Right atrium auricular region (tissue), 2 donors: ENCODE measurements around the gene NOL4L. TPM values are rescaled to one million over a fixed set of nuclear protein-coding genes. Genes with fewer than 3 reads are reported as not detected.

Experiments
- DNase-seq: peaks from one replicate; pipeline ENCODE4 v3.0.0-alpha.2; 2019; ENCODE audit warnings: low spot score
- H3K27ac ChIP-seq, 2 donors: fragments of 200-600 bp; sonication (generic); 1 replicate in 1 of 2; 2 replicates in 1 of 2; pipeline ENCODE4 v1.5.1; 2016 to 2019
- H3K27me3 ChIP-seq, 2 donors: fragments of 200-600 bp; sonication (generic); one replicate each; pipeline versions ENCODE4 v1.5.1 to v1.6.0; 2017 to 2019
- H3K36me3 ChIP-seq: fragments of 200-600 bp; sonication (generic); one replicate; pipeline ENCODE4 v1.5.1; 2016
- H3K4me1 ChIP-seq, 2 donors: fragments of 200-600 bp; sonication (generic); one replicate each; pipeline versions ENCODE4 v1.5.1 to v1.6.0; 2017 to 2019
- H3K4me3 ChIP-seq, 2 donors: fragments of 200-600 bp; sonication (generic); 1 replicate in 1 of 2; 2 replicates in 1 of 2; pipeline ENCODE4 v1.5.1; 2017 to 2019; ENCODE audit warnings: mild to moderate bottlenecking in 1 of 2, moderate library complexity in 1 of 2
- H3K9me3 ChIP-seq, 2 donors: fragments of 200-600 bp; sonication (generic); one replicate each; pipeline ENCODE4 v1.5.1; 2019
- total RNA-seq, 2 donors: library from RNA; depleted of rRNA; stranded (reverse); fragments of >200 nt; gene quantifications; one replicate each; pipeline ENCODE4 v1.1.0, GENCODE V29; 2016
- TF ChIP-seq, protein P1 (sequence below), 2 donors: fragments of 200-600 bp; sonication (generic); IDR thresholded peaks; one replicate each; pipeline ENCODE4 v1.5.1; 2019; ENCODE audit warnings: antibody characterized with exemption in 2 of 2

The NOL4L gene
- total RNA-seq, 2 donors from 2014 or later, result 7.6 to 10.4 TPM

DNA sequence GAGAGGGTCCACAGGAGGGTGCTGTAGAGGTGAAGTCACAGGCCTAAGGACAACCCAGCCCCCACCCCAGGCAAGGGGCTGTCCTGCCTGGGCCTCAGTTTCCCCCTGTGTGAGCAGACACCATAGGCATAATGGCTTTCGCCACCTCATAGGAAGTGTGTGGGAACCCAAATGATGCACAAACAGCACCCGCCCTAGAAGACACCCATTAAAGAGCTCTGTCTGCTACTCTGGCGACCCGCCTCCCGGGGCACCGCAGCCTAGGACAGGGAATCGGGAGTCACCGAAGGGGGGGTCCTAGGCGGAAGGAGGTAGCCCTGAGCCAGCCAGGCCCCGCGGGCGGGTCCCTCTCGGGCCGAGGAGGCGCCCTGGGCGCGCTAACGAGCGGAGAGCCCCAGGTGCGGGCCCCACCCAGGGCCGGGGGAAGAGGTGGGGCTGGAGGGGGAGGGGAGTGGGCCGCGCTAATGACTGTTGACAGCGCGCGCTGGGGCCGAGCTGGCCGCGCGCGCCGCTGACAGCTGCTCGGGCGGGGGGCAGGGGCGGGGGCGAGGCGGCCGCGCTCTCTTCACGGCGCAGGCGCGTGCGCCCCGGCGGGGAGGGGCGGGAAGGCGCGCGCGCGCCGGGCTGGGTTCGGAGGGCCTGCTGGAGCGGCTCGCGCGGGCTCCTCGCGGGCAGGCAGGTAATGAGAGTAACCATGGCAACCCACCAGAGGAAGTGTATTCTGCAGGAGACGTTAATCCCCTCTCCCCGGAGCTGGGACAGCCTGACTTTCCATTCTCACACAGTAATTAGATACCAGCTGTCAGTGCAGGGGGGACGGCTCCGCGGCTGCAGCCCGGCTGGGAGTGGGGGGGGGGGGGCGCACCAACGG, 48.9 kb downstream of the NOL4L start:
- Histone ChIP-seq H3K27me3 (no peaks in the 10 kb centered on the region), H3K4me1 (peaks cover 0 to 38% of the 10 kb centered on the region in 2 donors), H3K4me3 (peak overlapping the region; percentile 47 to 59), H3K27ac (peak overlapping the region; percentile 62 to 78), H3K36me3 (no peaks in the 10 kb centered on the region), H3K9me3 (no peaks in the 10 kb centered on the region)
- DNase-seq, result no peak
- TF ChIP-seq, protein P1, sequence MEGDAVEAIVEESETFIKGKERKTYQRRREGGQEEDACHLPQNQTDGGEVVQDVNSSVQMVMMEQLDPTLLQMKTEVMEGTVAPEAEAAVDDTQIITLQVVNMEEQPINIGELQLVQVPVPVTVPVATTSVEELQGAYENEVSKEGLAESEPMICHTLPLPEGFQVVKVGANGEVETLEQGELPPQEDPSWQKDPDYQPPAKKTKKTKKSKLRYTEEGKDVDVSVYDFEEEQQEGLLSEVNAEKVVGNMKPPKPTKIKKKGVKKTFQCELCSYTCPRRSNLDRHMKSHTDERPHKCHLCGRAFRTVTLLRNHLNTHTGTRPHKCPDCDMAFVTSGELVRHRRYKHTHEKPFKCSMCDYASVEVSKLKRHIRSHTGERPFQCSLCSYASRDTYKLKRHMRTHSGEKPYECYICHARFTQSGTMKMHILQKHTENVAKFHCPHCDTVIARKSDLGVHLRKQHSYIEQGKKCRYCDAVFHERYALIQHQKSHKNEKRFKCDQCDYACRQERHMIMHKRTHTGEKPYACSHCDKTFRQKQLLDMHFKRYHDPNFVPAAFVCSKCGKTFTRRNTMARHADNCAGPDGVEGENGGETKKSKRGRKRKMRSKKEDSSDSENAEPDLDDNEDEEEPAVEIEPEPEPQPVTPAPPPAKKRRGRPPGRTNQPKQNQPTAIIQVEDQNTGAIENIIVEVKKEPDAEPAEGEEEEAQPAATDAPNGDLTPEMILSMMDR (IDR thresholded peaks at IDR 0.05), result no peak

DNA sequence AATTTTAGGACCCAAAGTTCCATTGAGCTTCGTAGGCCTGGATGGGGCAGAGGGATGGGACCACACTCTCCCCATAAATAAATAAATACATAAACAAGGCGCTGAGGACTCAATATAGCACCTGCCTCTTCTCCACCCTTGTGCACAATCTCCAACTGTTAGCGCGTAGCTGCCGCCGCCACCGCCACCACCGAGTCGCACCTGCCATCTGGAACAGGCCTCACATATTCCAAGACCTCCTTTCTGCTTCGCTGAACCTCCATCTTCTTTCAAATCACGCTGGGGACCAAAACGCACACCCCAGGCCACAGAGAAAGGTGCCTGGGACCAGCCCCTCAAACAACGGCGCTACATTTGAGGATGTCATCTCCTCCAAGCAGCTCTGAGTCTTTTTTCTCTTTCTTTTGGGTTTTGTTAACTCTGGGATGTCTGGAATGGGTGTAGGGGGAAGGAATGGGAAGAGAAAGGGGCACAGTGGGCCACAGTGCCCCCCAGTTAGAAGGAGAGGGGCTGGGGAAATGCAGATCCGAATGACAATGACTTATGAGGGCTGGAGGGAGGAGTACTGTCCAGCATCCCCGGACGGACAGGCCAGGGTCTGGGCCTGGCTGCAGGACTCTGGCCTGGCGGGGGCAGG, 49.7 kb downstream of the NOL4L start:
- Histone ChIP-seq H3K4me3 (peak overlapping the region in 1 of 2 donors; percentile 59), H3K4me1 (peaks cover 0 to 38% of the 10 kb centered on the region in 2 donors), H3K27ac (peak overlapping the region; percentile 62 to 78), H3K9me3 (no peaks in the 10 kb centered on the region), H3K36me3 (no peaks in the 10 kb centered on the region), H3K27me3 (no peaks in the 10 kb centered on the region)
- TF ChIP-seq, protein P1 (IDR thresholded peaks at IDR 0.05), result no peak
- DNase-seq, result no peak

DNA sequence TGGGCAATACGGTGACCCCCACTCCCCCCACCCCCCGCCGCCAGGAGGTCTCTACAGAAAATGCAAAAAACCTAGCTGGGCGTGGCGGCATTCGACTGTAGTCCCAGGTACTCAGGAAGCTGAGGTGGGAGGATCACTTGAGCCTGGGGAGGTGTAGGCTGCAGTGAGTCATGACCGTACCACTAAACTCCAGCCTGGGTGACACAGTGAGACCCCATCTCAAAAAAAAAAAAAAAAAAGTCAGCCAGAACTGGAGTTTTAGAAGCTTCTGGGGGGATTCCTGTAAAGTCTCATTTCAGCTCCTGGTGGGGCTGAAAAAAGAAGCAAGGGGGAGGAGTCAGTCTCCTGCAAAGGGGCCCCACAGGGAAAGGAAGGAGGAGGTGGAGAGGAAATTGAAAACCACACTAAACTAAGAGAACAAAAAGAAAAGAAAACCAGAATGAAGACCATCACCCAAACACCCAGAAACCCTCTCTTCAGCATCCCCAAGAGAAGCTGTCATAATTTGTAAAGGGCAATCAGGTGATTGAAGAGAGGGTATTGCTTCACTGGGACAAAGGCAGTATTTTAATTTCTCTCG, 50.4 kb downstream of the NOL4L start:
- H3K27ac ChIP-seq, result no peak overlapping the region
- H3K27me3 ChIP-seq, result no peaks in the 10 kb centered on the region
- peaks cover 0 to 35% of the 10 kb centered on the region in 2 donors for H3K4me1 ChIP-seq
- no peaks in the 10 kb centered on the region for H3K9me3 ChIP-seq
- H3K36me3 ChIP-seq, result no peaks in the 10 kb centered on the region
- TF ChIP-seq, protein P1 (IDR thresholded peaks at IDR 0.05), result no peak
- H3K4me3 ChIP-seq, result no peak overlapping the region
- DNase-seq, result no peak

DNA sequence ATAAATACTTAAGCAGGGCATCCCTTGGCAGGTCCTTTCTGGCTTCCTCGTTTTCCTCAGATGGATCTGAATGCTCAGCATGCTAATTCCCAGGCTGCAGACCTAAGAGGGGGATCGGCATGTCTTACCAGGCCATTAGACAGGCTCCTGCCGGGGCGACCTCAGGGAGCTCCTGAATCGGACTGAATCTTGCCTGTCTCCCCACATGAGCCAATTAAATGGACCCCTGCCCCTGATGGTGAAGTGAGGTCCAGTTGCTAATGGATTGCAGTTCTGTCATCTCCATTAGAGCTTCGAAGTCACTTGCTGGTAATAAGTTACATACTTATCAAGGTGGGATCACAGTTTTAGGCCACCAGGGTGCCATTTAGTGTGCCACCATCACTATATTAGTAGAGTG, 51.4 kb downstream of the NOL4L start:
- TF ChIP-seq, protein P1 (IDR thresholded peaks at IDR 0.05), result no peak
- no peaks in the 10 kb centered on the region for H3K9me3 ChIP-seq
- peaks cover 0 to 33% of the 10 kb centered on the region in 2 donors for H3K4me1 ChIP-seq
- DNase-seq, result no peak
- H3K4me3 ChIP-seq, result no peak overlapping the region
- no peak overlapping the region for H3K27ac ChIP-seq
- H3K36me3 ChIP-seq, result no peaks in the 10 kb centered on the region
- H3K27me3 ChIP-seq, result no peaks in the 10 kb centered on the region

DNA sequence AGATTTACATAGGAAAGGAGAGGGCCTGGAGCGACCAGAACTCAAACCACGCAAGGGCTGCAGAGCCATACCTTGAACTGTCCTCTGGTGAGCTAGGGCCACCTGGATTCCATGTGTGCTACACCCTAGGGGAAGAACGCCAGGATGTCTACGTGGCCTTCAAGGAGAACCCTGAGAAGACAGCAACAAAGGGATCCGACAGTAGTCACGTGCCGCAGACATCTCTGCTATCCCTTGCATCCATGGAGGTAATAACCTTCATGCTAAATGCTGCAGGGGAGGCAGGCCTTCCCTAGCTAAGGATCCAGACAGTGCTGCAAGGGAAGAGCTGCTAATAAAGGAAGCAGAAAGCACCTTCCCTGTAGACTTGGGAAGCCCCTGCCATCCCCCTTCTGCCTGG, 52.9 kb downstream of the NOL4L start:
- H3K4me3 ChIP-seq, result no peak overlapping the region
- no peak for DNase-seq
- TF ChIP-seq, protein P1 (IDR thresholded peaks at IDR 0.05), result no peak
- no peak overlapping the region for H3K27ac ChIP-seq
- no peaks in the 10 kb centered on the region for H3K9me3 ChIP-seq
- no peaks in the 10 kb centered on the region for H3K36me3 ChIP-seq
- no peaks in the 10 kb centered on the region for H3K27me3 ChIP-seq
- peaks cover 0 to 33% of the 10 kb centered on the region in 2 donors for H3K4me1 ChIP-seq
